Anterior cingulate cortex (tissue), 58 donors: ENCODE data around the gene CLSTN3.
A peak's percentile ranks its signal among the peaks of the same experiment; 100 is the strongest.

Experiments
- DNase-seq, 58 donors: peaks; one replicate each; lab custom pipeline; 2025; lab: John Stamatoyannopoulos, UW

CLSTN3 gene

GRCh38 chr12:7145671-7146070 is 15.5 kb downstream of the CLSTN3 start:
- DNase-seq: no peak

- no peak for DNase-seq
Observed at GRCh38 chr12:7146228-7146627, 16.1 kb downstream of the CLSTN3 start.

DNA sequence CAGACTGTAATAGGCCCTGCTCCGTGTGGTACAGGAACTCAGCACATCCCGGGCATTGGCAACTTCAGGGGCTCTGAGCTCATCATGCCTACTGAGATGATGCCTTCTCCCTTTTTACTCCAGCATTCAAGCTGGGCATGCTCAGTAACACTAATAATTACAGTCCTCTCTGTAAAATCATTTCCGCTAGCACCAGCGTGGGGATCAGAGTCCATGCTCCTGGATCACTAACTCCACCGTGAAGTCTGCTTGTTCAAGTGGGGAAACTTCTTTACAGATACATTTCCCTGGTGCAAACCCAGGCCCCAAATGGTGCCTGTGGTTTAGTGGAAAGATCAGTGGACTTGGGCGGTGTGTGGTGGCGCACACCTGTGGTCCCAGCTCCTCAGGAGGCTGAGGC is 16.7 kb downstream of the CLSTN3 start:
- no peak for DNase-seq

GRCh38 chr12:7150356-7150755 is 20.2 kb downstream of the CLSTN3 start:
- no peak for DNase-seq

GRCh38 chr12:7150841-7151240 is 20.7 kb downstream of the CLSTN3 start:
- DNase-seq: no peak

- no peak for DNase-seq
Observed at GRCh38 chr12:7151532-7151931, 21.4 kb downstream of the CLSTN3 start.

DNA sequence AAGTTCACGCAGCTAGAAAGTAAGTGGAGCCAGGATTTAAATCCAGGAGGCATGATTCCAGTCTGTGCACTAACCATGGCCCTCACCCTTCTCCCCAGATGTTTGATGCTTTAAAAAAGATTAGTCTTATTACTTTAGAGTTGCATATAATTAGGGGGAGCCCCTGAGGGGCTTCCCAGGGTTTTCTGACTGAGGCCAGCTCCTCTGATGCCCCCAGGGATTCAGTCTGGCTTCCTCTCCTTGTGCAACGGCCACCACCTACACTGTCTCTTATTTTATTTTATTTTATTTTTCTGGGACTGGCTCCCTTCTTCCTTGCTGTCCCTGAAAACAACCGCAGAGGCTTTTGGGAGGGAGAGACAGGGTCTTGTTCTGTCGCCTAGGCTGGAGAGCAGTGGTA is 22.6 kb downstream of the CLSTN3 start:
- DNase-seq: no peak

DNA sequence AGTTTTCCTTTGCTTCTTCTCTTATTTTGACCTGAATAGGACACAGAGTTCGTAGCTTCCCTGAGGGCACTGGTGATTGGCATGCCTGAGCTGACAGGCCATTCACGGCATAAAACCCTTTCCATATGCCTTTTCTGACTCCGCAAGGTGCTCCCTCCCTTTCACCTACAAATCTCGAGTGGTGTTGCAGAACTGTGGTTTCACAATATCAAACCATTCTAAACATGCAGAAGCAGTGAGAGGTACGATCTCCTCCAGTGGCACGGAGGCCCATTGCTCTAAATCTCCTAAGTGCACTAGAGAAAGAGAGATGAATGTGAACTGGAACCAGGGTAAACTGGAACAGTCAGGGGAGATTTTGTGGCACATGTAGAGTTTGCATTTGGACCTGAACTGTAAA is 23.9 kb downstream of the CLSTN3 start:
- no peak for DNase-seq

GRCh38 chr12:7154901-7155470 is 24.8 kb downstream of the CLSTN3 start:
- DNase-seq: no peak

GRCh38 chr12:7155471-7156034 is 25.4 kb downstream of the CLSTN3 start:
- peak in 2 of 58 donors; percentile 7 to 28 for DNase-seq

GRCh38 chr12:7156259-7157197 is 26.4 kb downstream of the CLSTN3 start:
- no peak for DNase-seq

- no peak for DNase-seq
Observed at GRCh38 chr12:7157391-7157790, 27.2 kb downstream of the CLSTN3 start.

DNA sequence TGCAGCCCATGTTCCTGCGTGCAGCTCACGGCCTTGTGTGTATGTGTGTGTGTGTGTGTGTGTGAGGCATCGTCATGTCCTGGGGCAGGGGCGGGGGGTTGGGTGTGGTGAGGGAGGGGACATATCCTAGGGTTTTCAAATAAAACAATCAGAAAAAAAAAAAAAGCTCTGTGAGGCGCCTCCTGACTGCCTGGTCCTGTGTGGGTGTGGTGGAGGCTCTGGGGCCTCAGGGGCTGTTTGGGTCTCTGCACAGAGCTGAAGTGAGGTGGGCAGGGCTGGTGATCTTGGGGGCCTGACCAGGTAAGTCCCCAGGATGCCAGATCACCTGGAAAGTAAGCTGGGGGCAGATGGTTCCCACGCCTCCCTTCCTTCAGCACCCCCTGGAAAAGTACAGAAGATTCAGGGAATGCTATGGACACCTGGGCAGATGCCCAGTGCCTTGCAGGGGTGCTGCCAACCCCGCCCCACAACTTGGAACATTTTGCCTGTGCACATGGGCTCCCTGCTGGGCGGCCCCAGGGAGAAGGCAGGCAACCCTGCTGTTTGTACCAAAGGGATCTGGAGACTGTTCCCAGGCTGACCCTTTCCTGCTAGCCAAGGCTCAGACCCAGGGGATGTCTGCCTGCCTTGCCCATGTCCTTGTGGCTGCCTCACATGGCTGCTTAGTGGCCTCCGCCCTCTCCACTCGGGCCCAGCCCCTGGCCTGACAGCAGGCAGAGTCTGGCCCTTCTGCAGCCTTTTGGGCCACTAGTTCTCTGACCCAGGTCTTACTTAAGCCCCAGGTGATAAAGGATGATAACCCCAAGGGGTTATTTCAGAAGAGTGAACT is 28.8 kb downstream of the CLSTN3 start:
- peak in 5 of 58 donors; percentile 26 to 65 (median 41) for DNase-seq

GRCh38 chr12:7160183-7160582 is 30.0 kb downstream of the CLSTN3 start:
- no peak for DNase-seq

DNA sequence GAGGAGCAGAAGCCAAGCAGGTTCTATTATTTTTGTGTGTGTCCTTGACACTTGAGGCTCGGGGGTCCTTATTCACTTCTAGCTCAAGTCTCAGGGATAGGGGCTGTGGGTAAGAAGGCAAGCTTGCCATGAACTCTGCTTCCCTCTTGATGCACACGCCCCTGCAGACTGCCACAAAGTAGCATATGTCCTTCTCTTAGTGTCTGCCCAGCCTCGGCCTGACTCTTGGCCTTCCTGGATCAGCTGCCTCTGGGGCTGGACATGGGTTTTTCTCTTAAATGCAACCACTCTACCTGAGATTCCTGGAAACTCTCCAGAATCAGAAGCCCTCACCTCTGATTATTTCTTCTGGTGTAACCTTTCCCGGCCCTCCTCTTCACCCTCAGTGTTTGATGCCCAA is 31.2 kb downstream of the CLSTN3 start:
- no peak for DNase-seq

GRCh38 chr12:7161811-7162210 is 31.6 kb downstream of the CLSTN3 start:
- no peak for DNase-seq

DNA sequence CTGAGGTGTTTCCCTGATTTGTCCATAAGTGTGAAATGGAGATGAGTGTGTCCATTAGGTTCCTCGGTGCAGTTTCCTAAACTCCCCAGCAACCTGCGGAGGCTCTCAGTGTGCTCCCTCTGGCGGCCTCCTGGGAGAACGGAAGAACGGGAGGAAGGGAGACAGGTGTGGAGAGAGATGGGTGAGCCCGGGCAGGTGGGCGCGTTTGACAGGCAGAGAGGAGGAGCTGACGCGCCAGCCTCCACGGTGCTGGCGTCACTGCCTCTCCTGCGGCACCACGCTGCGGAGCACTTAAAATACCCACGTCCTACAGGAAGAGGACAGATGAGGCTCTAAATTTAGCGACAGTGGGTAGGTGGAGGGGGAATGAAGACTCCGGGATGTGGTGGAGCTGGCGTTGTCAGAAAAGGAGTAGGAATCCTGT is 32.5 kb downstream of the CLSTN3 start:
- peak in 33 of 58 donors; percentile 7 to 76 (median 45) for DNase-seq

GRCh38 chr12:7169951-7170350 is 39.8 kb downstream of the CLSTN3 start:
- no peak for DNase-seq

GRCh38 chr12:7171854-7172253 is 41.7 kb downstream of the CLSTN3 start:
- DNase-seq: no peak

DNA sequence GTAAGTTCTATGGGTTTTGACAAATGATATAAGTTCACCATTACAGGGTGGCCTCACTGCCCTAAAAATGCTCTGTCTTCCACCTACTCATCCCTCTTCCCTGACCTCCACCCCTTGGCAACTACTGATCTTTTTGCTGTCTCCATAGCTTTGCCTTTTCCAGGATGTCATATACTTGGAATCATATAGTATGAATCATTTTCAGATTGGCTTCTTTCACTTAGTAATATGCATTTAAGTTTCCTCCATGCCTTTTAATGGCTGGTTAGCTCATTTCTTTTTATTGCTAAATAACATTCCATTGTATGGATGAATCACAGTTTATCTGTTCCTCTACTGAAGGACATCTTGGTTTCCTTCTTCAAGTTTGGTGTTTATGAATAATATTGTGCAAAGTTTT is 45.3 kb downstream of the CLSTN3 start:
- DNase-seq: no peak

DNA sequence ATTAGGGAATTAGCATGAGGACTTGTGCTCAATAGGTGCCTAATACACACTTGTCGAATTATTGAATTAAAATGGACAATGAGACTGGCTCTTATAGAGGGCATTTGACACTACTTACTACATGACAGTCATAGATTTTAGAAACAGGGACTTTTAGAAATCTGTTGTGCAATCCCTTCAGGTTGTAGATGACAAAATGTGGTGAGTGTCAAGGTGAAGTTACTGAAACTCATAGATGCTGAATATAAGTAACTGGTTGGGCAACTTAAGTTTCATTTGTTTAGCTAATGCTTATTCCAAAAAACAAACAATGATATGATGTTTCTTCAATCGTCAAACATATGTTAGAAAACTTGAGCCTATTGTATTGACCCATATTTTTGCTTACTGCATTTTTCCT is 46.4 kb downstream of the CLSTN3 start:
- no peak for DNase-seq
